Body of pancreas (tissue), 4 donors: ENCODE data around the gene SYNJ1. TPM values are rescaled to one million over a fixed set of nuclear protein-coding genes. Genes with fewer than 3 reads are reported as not detected.

Experiments
- ATAC-seq: fragments of 150-250 bp; one replicate; pipeline ENCODE4 v1.9.1; 2016
- DNase-seq, 4 donors: peaks; one replicate each; pipeline ENCODE4 v3.0.0-alpha.2; 2019
- H3K27ac ChIP-seq, 4 donors: fragments of 200-600 bp; sonication (generic); 1 replicate in 3 of 4; 2 replicates in 1 of 4; pipeline versions ENCODE4 v1.5.1 to v1.6.1; 2016 to 2019; ENCODE audit warnings: mild to moderate bottlenecking in 1 of 4, mixed read lengths in 1 of 4, moderate library complexity in 1 of 4
- H3K27me3 ChIP-seq, 2 donors: fragments of 200-600 bp; sonication (generic); one replicate each; pipeline ENCODE4 v1.6.0; 2016; ENCODE audit warnings: mild to moderate bottlenecking in 1 of 2
- H3K36me3 ChIP-seq, 2 donors: fragments of 200-600 bp; sonication (generic); replicated peaks in 1 of 2; 2 replicates each; pipeline ENCODE4 v1.5.1; 2016; ENCODE audit warnings: low read depth in 2 of 2; ENCODE audit not compliant: insufficient read depth in 1 of 2
- H3K4me1 ChIP-seq: fragments of 200-600 bp; sonication (generic); one replicate; pipeline ENCODE4 v1.6.0; 2016
- H3K4me3 ChIP-seq, 2 donors: fragments of 200-600 bp; sonication (generic); 1 replicate in 1 of 2; 2 replicates in 1 of 2; pipeline ENCODE4 v1.5.1; 2016 to 2019
- H3K9me3 ChIP-seq, 3 donors: fragments of 200-600 bp; sonication (generic); 1 replicate in 2 of 3; 2 replicates in 1 of 3; pipeline ENCODE4 v1.5.1; 2016
- POLR2A ChIP-seq, 3 donors: fragments of 450-650 bp; IDR thresholded peaks; one replicate each; pipeline ENCODE4 v1.6.1; 2016; ENCODE audit warnings: antibody characterized with exemption in 3 of 3, mild to moderate bottlenecking in 2 of 3
- WGBS, 2 donors: methylation state at CpG; one replicate each; pipeline ENCODE4 v1.1.5; 2017; 5-methylcytosine and 5-hydroxymethylcytosine counted together
- intact Hi-C: fragments of 100-400 bp; cut with DNase I; formaldehyde crosslinking; loops from one replicate; pipeline ENCODE4 v1.15.1; 2023
- total RNA-seq, 2 donors: library from RNA; depleted of rRNA; stranded (reverse); fragments of >200 nt; gene quantifications; one replicate each; pipeline ENCODE4 v1.1.0, GENCODE V29; 2016
- TF ChIP-seq, protein P1 (sequence below), 7 experiments: fragments of 450-650 bp in 4 of 7; fragments of 200-600 bp in 3 of 7; sonication (generic) in 3 of 7; IDR thresholded peaks; one replicate each; pipeline ENCODE4 v1.5.1; 2016 to 2019; ENCODE audit warnings: antibody characterized with exemption in 7 of 7

The SYNJ1 gene
- total RNA-seq, 2 donors from 2014 or later = 4.6 to 4.7 TPM

DNA sequence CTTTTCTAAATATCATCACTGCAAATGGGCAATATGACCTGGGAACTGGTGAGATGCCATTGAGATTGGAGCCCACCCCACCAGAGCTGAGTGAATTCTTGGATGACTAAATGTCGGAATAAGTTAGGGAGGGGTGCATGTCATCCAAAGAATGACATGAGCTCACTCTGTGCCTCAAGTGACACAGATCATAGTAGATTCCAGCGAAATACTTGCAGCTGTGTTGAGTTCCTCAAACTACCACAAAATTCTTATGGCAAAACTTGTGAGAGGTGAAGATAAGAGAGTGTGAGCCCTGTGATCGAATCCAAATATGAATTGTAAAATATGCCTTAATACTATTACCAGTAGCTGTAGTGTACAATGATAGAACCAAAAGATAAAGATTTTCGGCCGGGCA lies 140.2 kb downstream of the SYNJ1 start:
- Histone ChIP-seq H3K27me3 (no peaks in the 10 kb centered on the region), H3K36me3 (no peaks in the 10 kb centered on the region), H3K9me3 (no peaks in the 10 kb centered on the region), H3K4me1 (no peaks in the 10 kb centered on the region), H3K27ac (no peak overlapping the region), H3K4me3 (no peak overlapping the region)
- TF ChIP-seq, protein P1, sequence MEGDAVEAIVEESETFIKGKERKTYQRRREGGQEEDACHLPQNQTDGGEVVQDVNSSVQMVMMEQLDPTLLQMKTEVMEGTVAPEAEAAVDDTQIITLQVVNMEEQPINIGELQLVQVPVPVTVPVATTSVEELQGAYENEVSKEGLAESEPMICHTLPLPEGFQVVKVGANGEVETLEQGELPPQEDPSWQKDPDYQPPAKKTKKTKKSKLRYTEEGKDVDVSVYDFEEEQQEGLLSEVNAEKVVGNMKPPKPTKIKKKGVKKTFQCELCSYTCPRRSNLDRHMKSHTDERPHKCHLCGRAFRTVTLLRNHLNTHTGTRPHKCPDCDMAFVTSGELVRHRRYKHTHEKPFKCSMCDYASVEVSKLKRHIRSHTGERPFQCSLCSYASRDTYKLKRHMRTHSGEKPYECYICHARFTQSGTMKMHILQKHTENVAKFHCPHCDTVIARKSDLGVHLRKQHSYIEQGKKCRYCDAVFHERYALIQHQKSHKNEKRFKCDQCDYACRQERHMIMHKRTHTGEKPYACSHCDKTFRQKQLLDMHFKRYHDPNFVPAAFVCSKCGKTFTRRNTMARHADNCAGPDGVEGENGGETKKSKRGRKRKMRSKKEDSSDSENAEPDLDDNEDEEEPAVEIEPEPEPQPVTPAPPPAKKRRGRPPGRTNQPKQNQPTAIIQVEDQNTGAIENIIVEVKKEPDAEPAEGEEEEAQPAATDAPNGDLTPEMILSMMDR (IDR thresholded peaks at IDR 0.05) = no peak
- 86 to 92% methylated on average over 5 of the region's 5 CpGs for WGBS, 2 donors
- intact Hi-C loops = no loop called here
- ATAC-seq (no peak), DNase-seq (no peak)

GRCh38 chr21:32587120-32587519 lies 140.7 kb downstream of the SYNJ1 start:
- intact Hi-C loops = no loop called here
- TF ChIP-seq POLR2A (IDR thresholded peaks at IDR 0.05) = no peak
- TF ChIP-seq, protein P1 (IDR thresholded peaks at IDR 0.05) = no peak
- Histone ChIP-seq H3K4me1 (no peaks in the 10 kb centered on the region), H3K27ac (no peak overlapping the region), H3K4me3 (no peak overlapping the region), H3K36me3 (no peaks in the 10 kb centered on the region), H3K9me3 (no peaks in the 10 kb centered on the region), H3K27me3 (no peaks in the 10 kb centered on the region)
- DNase-seq (no peak), ATAC-seq (no peak)
- 66 to 68% methylated on average over 8 to 13 of the region's 13 CpGs for WGBS, 2 donors

GRCh38 chr21:32585970-32586369 lies 141.8 kb downstream of the SYNJ1 start:
- no peaks in the 10 kb centered on the region for H3K9me3 ChIP-seq
- ATAC-seq (no peak), DNase-seq (no peak)
- H3K4me1 ChIP-seq = no peaks in the 10 kb centered on the region
- intact Hi-C loops = no loop called here
- H3K4me3 ChIP-seq = no peak overlapping the region
- 65 to 73% methylated on average over 9 of the region's 9 CpGs for WGBS, 2 donors
- TF ChIP-seq POLR2A (IDR thresholded peaks at IDR 0.05) = no peak
- TF ChIP-seq, protein P1 (IDR thresholded peaks at IDR 0.05) = no peak
- H3K27ac ChIP-seq = no peak overlapping the region
- H3K27me3 ChIP-seq = no peaks in the 10 kb centered on the region
- H3K36me3 ChIP-seq = no peaks in the 10 kb centered on the region

GRCh38 chr21:32585042-32585710 lies 142.6 kb downstream of the SYNJ1 start, which contains the start of gene TCP10L:
TSS of gene TCP10L (minus strand) at chr21:32585523. CDS start at chr21:32584304, 1,219 bp downstream.
- DNase-seq = no peak
- no peak within 1 kb of the TSS for H3K4me3 ChIP-seq
- TF ChIP-seq POLR2A (IDR thresholded peaks at IDR 0.05) = no peak
- no peaks in the 10 kb centered on the region for H3K36me3 ChIP-seq
- WGBS, 2 donors = 63 to 66% methylated on average over 16 to 17 of the region's 17 CpGs
- H3K4me1 ChIP-seq = no peaks in the 10 kb centered on the region
- no peaks in the 10 kb centered on the region for H3K27me3 ChIP-seq
- intact Hi-C loops = no loop called here
- ATAC-seq = no peak
- H3K27ac ChIP-seq = no peak within 1 kb of the TSS
- no peaks in the 10 kb centered on the region for H3K9me3 ChIP-seq

DNA sequence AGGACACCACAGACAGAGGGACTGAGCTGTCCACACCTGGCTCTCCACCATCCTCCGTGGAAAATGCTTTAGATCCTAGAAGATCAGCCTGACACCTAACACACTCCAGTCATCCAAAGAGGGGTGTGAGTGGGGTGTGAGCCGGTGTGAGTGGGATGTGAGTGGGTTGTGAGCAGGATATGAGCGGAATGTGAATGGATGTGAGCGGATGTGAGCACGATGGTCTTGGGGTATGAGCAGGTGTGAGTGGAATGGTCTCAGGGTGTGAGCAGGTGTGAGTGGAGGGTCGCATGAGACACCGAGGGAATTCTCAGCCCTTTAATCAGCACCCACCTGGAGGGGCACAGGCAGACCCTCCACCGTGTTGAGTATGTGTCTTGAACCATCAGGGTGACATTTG lies 143.3 kb downstream of the SYNJ1 start:
- Histone ChIP-seq H3K27ac (no peak overlapping the region), H3K9me3 (no peaks in the 10 kb centered on the region), H3K4me3 (no peak overlapping the region), H3K27me3 (no peaks in the 10 kb centered on the region), H3K36me3 (no peaks in the 10 kb centered on the region), H3K4me1 (no peaks in the 10 kb centered on the region)
- 73 to 78% methylated on average over 8 of the region's 8 CpGs for WGBS, 2 donors
- no peak for DNase-seq
- ATAC-seq = no peak
- intact Hi-C loops = no loop called here
- TF ChIP-seq POLR2A (IDR thresholded peaks at IDR 0.05) = no peak
- TF ChIP-seq, protein P1 (IDR thresholded peaks at IDR 0.05) = no peak
